Tibial nerve (tissue), 4 donors: Measurements from ENCODE around the gene GNG7. TPM values are rescaled to one million over a fixed set of nuclear protein-coding genes. Genes with fewer than 3 reads are reported as not detected.

Experiments
- DNase-seq, 2 donors: peaks; one replicate each; pipeline ENCODE4 v3.0.0-alpha.2; 2019; ENCODE audit warnings: low spot score in 2 of 2
- H3K27ac ChIP-seq, 4 donors: fragments of 200-600 bp; sonication (generic) in 3 of 4; one replicate each; pipeline ENCODE4 v1.5.1; 2017 to 2019; ENCODE audit warnings: mild to moderate bottlenecking in 1 of 4
- H3K27me3 ChIP-seq, 2 donors: fragments of 200-600 bp; sonication (generic) in 1 of 2; one replicate each; pipeline versions ENCODE4 v1.5.1 to v1.6.0; 2017 to 2019
- H3K36me3 ChIP-seq, 3 donors: fragments of 200-600 bp; sonication (generic); one replicate each; pipeline ENCODE4 v1.5.1; 2018 to 2019
- H3K4me1 ChIP-seq, 4 donors: fragments of 200-600 bp; sonication (generic) in 3 of 4; one replicate each; pipeline ENCODE4 v1.5.1; 2017 to 2019
- H3K4me3 ChIP-seq, 4 donors: fragments of 200-600 bp; sonication (generic) in 3 of 4; one replicate each; pipeline ENCODE4 v1.5.1; 2017 to 2019; ENCODE audit warnings: mild to moderate bottlenecking in 1 of 4, moderate library complexity in 1 of 4
- H3K9me3 ChIP-seq, 4 donors: fragments of 200-600 bp; sonication (generic) in 3 of 4; one replicate each; pipeline ENCODE4 v1.5.1; 2017 to 2019
- EP300 ChIP-seq, 2 donors: sonication (generic); formaldehyde crosslinking; IDR thresholded peaks; one replicate each; pipeline ENCODE4 v1.6.1; 2017; ENCODE audit warnings: antibody characterized with exemption in 2 of 2, mild to moderate bottlenecking in 1 of 2
- POLR2A ChIP-seq, 2 donors: fragments of 450-650 bp; IDR thresholded peaks; one replicate each; pipeline ENCODE4 v1.6.1; 2017; ENCODE audit warnings: antibody characterized with exemption in 2 of 2, mild to moderate bottlenecking in 2 of 2, moderate library complexity in 2 of 2
- WGBS, 2 donors: methylation state at CpG; one replicate each; pipeline ENCODE4 v1.1.5; 2018; 5-methylcytosine and 5-hydroxymethylcytosine counted together
- total RNA-seq, 4 donors: library from RNA; depleted of rRNA; stranded (reverse); fragments of >200 nt; gene quantifications; one replicate each; pipeline ENCODE4 v1.1.0, GENCODE V29; 2016
- TF ChIP-seq, protein P1 (sequence below), 5 experiments: fragments of 200-600 bp in 3 of 5; fragments of 450-650 bp in 2 of 5; sonication (generic) in 3 of 5; IDR thresholded peaks; one replicate each; pipeline ENCODE4 v1.5.1; 2016 to 2019; ENCODE audit warnings: antibody characterized with exemption in 5 of 5, mild to moderate bottlenecking in 3 of 5, moderate library complexity in 2 of 5

The GNG7 gene
- total RNA-seq, 4 donors from 2014 or later, result 2.6 to 5.3 (median 3.5) TPM

DNA sequence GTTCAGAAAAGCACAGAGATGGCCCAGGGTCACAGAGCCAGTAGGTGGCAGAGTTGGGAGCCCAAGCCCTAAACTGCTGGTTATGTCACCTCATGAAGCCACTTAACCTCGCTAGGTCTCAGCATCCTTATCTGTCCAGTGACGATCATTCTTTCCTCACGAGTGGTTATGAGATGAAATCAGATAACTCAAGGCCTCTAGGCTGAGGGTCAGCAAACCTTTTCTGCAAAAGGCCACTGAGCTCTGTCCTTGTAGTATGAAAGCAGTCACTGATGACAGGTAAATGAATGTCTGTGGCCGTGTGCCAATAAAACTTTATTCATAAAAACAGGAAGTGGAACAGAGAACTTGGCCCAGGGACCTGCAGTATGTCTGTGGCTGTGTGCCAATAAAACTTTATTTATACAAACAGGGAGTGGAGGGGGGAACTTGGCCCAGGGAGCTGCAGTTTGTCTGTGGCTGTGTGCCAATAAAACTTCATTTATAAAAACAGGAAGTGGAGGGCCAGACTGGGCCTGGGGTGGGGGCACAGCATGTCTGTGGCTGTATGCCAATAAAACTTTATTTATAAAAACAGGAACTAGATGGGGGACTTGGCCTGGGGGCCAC lies 71.2 kb downstream of the GNG7 start:
- 94 to 95% methylated on average over 4 of the region's 4 CpGs for WGBS, 2 donors
- no peak for DNase-seq
- Histone ChIP-seq H3K4me1 (peaks cover 0 to 46% (median 19%) of the 10 kb centered on the region in 4 donors), H3K9me3 (peaks cover 0 to 15% (median 0%) of the 10 kb centered on the region in 4 donors), H3K36me3 (no peaks in the 10 kb centered on the region), H3K27ac (peak overlapping the region in 3 of 4 donors; percentile 29 to 80 (median 42)), H3K27me3 (no peaks in the 10 kb centered on the region), H3K4me3 (no peak overlapping the region)
- TF ChIP-seq, protein P1, sequence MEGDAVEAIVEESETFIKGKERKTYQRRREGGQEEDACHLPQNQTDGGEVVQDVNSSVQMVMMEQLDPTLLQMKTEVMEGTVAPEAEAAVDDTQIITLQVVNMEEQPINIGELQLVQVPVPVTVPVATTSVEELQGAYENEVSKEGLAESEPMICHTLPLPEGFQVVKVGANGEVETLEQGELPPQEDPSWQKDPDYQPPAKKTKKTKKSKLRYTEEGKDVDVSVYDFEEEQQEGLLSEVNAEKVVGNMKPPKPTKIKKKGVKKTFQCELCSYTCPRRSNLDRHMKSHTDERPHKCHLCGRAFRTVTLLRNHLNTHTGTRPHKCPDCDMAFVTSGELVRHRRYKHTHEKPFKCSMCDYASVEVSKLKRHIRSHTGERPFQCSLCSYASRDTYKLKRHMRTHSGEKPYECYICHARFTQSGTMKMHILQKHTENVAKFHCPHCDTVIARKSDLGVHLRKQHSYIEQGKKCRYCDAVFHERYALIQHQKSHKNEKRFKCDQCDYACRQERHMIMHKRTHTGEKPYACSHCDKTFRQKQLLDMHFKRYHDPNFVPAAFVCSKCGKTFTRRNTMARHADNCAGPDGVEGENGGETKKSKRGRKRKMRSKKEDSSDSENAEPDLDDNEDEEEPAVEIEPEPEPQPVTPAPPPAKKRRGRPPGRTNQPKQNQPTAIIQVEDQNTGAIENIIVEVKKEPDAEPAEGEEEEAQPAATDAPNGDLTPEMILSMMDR (IDR thresholded peaks at IDR 0.05), result no peak
- TF ChIP-seq EP300 (IDR thresholded peaks at IDR 0.05) (no peak), POLR2A (IDR thresholded peaks at IDR 0.05) (no peak)

DNA sequence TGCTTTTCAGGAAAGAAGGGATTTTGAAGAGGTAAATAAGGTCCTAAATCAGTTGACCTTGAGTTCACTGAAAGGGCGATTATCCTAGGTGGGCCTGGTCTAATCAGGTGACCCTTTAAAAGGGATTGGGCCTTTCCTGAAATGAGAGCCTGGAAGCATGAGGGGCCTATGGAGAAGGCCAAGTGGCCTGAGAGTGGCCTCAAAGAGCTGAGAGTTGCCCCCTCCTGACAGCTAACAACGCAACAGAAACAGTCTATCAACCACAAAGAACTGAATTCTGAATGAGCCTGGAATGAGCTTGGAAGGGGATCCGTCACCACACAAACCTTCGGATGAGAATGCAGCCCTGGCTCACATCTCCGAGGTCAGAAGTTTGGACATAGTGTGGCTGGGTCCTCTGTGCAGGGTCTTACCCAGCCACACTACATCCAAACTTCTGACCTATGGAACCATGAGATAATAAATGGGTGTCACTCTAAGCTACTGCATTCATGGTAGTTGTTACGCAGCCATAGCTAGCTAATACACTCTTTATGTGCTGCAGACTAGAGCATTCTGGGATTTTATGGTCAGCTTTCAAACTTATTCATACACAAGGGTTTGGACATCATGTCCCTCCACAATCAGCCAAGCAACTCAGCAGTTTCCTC lies 72.0 kb downstream of the GNG7 start:
- Histone ChIP-seq H3K4me1 (peaks cover 0 to 42% (median 18%) of the 10 kb centered on the region in 4 donors), H3K27me3 (no peaks in the 10 kb centered on the region), H3K27ac (peak overlapping the region in 3 of 4 donors; percentile 53 to 81 (median 80)), H3K4me3 (no peak overlapping the region), H3K9me3 (peaks cover 0 to 15% (median 0%) of the 10 kb centered on the region in 4 donors), H3K36me3 (no peaks in the 10 kb centered on the region)
- DNase-seq, result no peak
- TF ChIP-seq POLR2A (IDR thresholded peaks at IDR 0.05) (no peak), EP300 (IDR thresholded peaks at IDR 0.05) (no peak)
- TF ChIP-seq, protein P1 (IDR thresholded peaks at IDR 0.05), result no peak
- 94 to 96% methylated on average over 6 of the region's 6 CpGs for WGBS, 2 donors

DNA sequence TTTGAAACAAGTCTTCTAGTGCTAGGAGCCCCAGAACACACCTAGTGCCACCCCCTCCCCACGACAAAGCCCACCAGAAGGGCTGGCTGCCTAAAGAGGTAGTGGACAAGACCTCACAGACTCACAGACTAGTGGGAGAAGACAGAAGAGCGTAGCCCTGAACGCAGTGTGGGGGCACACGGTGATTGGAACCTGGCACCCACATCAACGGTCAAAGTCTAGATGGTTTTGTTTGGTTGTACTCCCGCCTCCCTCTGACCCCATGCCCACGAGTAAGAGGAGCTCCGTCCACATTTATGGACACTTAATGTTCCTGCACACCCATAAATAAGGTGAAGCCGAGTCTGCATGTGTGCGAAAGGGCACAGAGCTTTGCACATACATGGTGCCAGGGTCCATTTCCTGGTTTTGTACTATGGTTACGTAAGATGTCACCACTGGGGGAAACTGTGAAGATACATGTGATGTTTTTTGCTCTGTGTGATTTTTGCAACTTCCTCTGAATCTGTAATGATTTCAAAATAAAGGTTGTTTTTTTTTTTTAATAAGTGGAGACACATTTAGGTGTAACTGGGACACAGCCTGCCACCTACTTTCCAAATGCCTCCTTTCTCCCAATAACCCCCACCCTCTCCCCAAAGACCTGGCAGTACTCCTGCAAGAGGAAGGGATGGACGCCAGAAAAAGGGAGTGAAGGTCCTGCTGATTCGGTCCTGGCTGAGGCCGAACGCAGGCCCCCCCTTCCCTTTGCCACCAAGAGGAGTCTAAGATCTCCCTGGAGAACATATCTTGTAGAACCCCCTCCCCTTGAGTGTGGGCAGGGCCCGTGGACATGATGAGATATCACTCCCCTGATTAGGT lies 72.8 kb downstream of the GNG7 start:
- peaks cover 0 to 42% (median 15%) of the 10 kb centered on the region in 4 donors for H3K4me1 ChIP-seq
- H3K27me3 ChIP-seq, result no peaks in the 10 kb centered on the region
- H3K4me3 ChIP-seq, result no peak overlapping the region
- no peaks in the 10 kb centered on the region for H3K36me3 ChIP-seq
- 85% methylated on average over 16 of the region's 16 CpGs for WGBS, 2 donors
- H3K27ac ChIP-seq, result peak overlapping the region in 3 of 4 donors; percentile 53 to 81 (median 80)
- H3K9me3 ChIP-seq, result peaks cover 0 to 15% (median 0%) of the 10 kb centered on the region in 4 donors
- peak; percentile 84 to 88 for TF ChIP-seq EP300 (IDR thresholded peaks at IDR 0.05)
- TF ChIP-seq, protein P1 (IDR thresholded peaks at IDR 0.05), result no peak
- TF ChIP-seq POLR2A (IDR thresholded peaks at IDR 0.05), result no peak
- DNase-seq, result peak in 1 of 2 donors; percentile 48

DNA sequence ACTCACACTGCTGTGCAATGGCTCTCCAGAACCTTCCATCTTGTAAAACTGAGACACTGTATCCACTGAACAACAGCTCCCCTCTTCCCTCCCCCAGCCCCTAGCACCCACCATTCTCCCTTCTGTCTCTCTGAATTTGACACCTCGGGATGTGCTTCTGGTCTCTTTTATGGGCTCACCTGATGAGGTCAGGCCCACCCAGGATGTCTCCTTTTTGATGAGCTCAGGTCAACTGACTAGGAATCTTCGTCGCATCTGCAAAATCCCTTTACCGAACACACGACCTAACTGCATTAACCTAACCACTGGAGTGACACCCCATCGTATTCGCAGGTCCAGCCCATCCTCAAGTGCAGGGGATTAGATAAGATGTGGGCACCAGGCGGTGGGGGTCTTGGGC lies 73.9 kb downstream of the GNG7 start:
- no peak for DNase-seq
- 95 to 98% methylated on average over 8 of the region's 8 CpGs for WGBS, 2 donors
- Histone ChIP-seq H3K36me3 (no peaks in the 10 kb centered on the region), H3K4me3 (no peak overlapping the region), H3K4me1 (peaks cover 0 to 35% (median 10%) of the 10 kb centered on the region in 4 donors), H3K27ac (peak overlapping the region in 3 of 4 donors; percentile 53 to 84 (median 80)), H3K27me3 (no peaks in the 10 kb centered on the region), H3K9me3 (peaks cover 0 to 15% (median 0%) of the 10 kb centered on the region in 4 donors)
- TF ChIP-seq, protein P1 (IDR thresholded peaks at IDR 0.05), result no peak
- no peak for TF ChIP-seq EP300 (IDR thresholded peaks at IDR 0.05)
- no peak for TF ChIP-seq POLR2A (IDR thresholded peaks at IDR 0.05)
